ENCODE measurements around the gene EIF1.

DNA sequence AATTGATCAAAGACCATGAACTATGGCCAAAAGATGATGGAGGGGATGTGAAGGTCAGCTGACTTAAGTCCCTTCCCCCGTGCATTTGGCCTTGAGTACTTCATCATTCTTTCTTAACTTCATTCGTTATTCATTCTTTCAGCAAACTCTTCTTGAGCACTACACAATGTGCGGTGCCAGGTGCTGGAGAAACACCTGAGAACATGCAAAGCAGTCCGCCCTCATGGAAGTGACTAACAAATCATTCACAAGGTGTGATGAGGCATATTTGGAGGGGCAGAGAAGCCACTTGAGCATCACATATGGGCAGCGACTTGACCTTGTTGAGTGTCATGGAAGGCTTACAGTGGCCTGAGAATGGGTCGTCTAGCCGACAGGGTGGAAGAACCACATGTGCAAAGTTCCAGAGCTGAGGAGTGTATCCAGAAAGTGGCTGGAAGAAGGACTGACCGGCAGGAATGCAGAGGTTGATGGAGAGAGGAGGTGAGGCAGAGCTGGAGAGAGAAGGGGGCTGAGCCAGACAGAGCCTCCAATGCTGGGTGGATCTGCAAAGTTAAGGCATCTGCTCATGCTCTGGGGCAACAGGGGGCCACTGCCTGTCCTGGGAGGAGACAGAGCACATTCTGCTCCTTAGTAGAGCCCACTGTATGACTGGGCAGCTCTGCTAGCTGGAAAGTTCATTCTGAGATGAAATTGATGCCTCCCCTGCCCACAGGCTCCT lies 25.1 kb upstream of the EIF1 start:
- TF ChIP-seq CTCF (IDR thresholded peaks at IDR 0.05): no peak
- no peak for TF ChIP-seq POLR2A (IDR thresholded peaks at IDR 0.05)
- no peak for TF ChIP-seq POLR2AphosphoS5 (IDR thresholded peaks at IDR 0.05)
